ENCODE measurements around the gene LTBP2.

- TF ChIP-seq EP300 (IDR thresholded peaks at IDR 0.05) = no peak
- no peak for TF ChIP-seq CTCF (IDR thresholded peaks at IDR 0.05)
- no peak for TF ChIP-seq RFX5 (IDR thresholded peaks at IDR 0.05)
- no peak for TF ChIP-seq MAX (IDR thresholded peaks at IDR 0.05)
- no peak for TF ChIP-seq MAFK (IDR thresholded peaks at IDR 0.05; ENCODE audit: partially characterized antibody)
- no peak for TF ChIP-seq KDM5A (IDR thresholded peaks at IDR 0.05)
- TF ChIP-seq RCOR1 (IDR thresholded peaks at IDR 0.05; ENCODE audit: low read depth, low read length) = no peak
- no peak for TF ChIP-seq CBX8 (IDR thresholded peaks at IDR 0.05)
- TF ChIP-seq POLR2AphosphoS2 (conservative IDR thresholded peaks at IDR 0.05; ENCODE audit: low read length) = no peak
- TF ChIP-seq USF2 (IDR thresholded peaks at IDR 0.05) = no peak
Measured at GRCh38 chr14:74546416-74546815, 65.6 kb downstream of the LTBP2 start.
